H1 (cell line): ENCODE data around the gene PEX14. TPM values are rescaled to one million over a fixed set of nuclear protein-coding genes. Genes with fewer than 3 reads are reported as not detected.

Source experiments
- CTCF ChIA-PET: fragments of 300-600 bp; sonication (Branson Sonifier 250); formaldehyde crosslinking; loops from one replicate; lab custom pipeline; 2021; ENCODE audit not compliant: partially characterized antibody; lab: Charles Lee
- POLR2A ChIA-PET: fragments of 300-600 bp; sonication (Branson Sonifier 250); formaldehyde crosslinking; loops from one replicate; lab custom pipeline; 2021; ENCODE audit warnings: inconsistent platforms; ENCODE audit not compliant: partially characterized antibody; lab: Charles Lee
- DNase-seq, 2 experiments: peaks; one replicate each; pipeline versions ENCODE4 v3.0.0 to v3.0.0-alpha.2; 2010 to 2022; ENCODE audit warnings: low spot score in 2 of 2, low read depth in 1 of 2, mixed read lengths in 1 of 2
- FAIRE-seq: peaks from 2 replicates; lab custom pipeline; 2011; peaks lifted over from hg19 to GRCh38; lab: Jason Lieb, UNC
- H2AFZ ChIP-seq: 2 replicates; pipeline ENCODE4 v1.8.1; 2012; ENCODE audit warnings: low read length, inconsistent platforms
- H2AK5ac ChIP-seq: 2 replicates; pipeline ENCODE4 v1.6.1; 2013; ENCODE audit warnings: low read depth, low read length
- H2BK120ac ChIP-seq: replicated peaks from 2 replicates; pipeline ENCODE3; 2013; ENCODE audit warnings: low read depth, low read length, inconsistent platforms
- H2BK12ac ChIP-seq: 2 replicates; pipeline ENCODE4 v1.6.1; 2013; ENCODE audit warnings: low read depth, low read length
- H2BK15ac ChIP-seq: 2 replicates; pipeline ENCODE4 v1.6.1; 2013; ENCODE audit warnings: low read length
- H2BK20ac ChIP-seq: 2 replicates; pipeline ENCODE4 v1.6.1; 2013; ENCODE audit warnings: low read length
- H2BK5ac ChIP-seq: 2 replicates; pipeline ENCODE4 v1.6.1; 2013; ENCODE audit warnings: low read depth, low read length
- H3K14ac ChIP-seq: 2 replicates; pipeline ENCODE4 v1.6.1; 2013; ENCODE audit warnings: inconsistent platforms; ENCODE audit not compliant: insufficient read length
- H3K18ac ChIP-seq: 2 replicates; pipeline ENCODE4 v1.6.1; 2013; ENCODE audit warnings: low read length; ENCODE audit errors: extremely low read depth
- H3K23ac ChIP-seq: 2 replicates; pipeline ENCODE4 v1.6.1; 2013; ENCODE audit warnings: inconsistent platforms; ENCODE audit not compliant: insufficient read length
- H3K23me2 ChIP-seq: 2 replicates; pipeline ENCODE4 v1.6.1; 2013; ENCODE audit warnings: low read depth, low read length
- H3K27ac ChIP-seq: 2 replicates; pipeline ENCODE4 v1.6.1; 2011; ENCODE audit warnings: low read depth, low read length, inconsistent platforms
- H3K27me3 ChIP-seq, 4 experiments: replicated peaks in 1 of 4; 1 replicate in 1 of 4; 2 replicates in 3 of 4; pipeline versions ENCODE4 v1.6.1 to v1.8.1; 2011 to 2013; ENCODE audit warnings: low read length in 3 of 4, mild to moderate bottlenecking in 3 of 4, inconsistent platforms in 2 of 4, mixed read lengths in 2 of 4, moderate library complexity in 1 of 4; ENCODE audit not compliant: control insufficient read depth in 3 of 4, insufficient read depth in 3 of 4; ENCODE audit errors: extremely low read depth in 1 of 4
- H3K36me3 ChIP-seq, 4 experiments: 2 replicates each; pipeline versions ENCODE4 v1.6.1 to v1.8.1; 2011 to 2013; ENCODE audit warnings: mild to moderate bottlenecking in 4 of 4, low read length in 3 of 4, moderate library complexity in 2 of 4, control low read depth in 1 of 4, inconsistent platforms in 1 of 4; ENCODE audit not compliant: insufficient read depth in 4 of 4, control insufficient read depth in 2 of 4
- H3K4ac ChIP-seq: replicated peaks from 2 replicates; pipeline ENCODE3; 2013; ENCODE audit warnings: low read length, low read depth, mixed read lengths, inconsistent platforms; ENCODE audit not compliant: insufficient read length
- H3K4me1 ChIP-seq, 4 experiments: replicated peaks in 1 of 4; 1 replicate in 1 of 4; 2 replicates in 3 of 4; pipeline versions ENCODE4 v1.6.1 to v1.8.1; 2011 to 2013; ENCODE audit warnings: low read length in 3 of 4, inconsistent platforms in 2 of 4, mixed read lengths in 1 of 4; ENCODE audit not compliant: insufficient read depth in 4 of 4, control insufficient read depth in 3 of 4
- H3K4me2 ChIP-seq, 2 experiments: 2 replicates each; pipeline versions ENCODE4 v1.6.1 to v1.8.1; 2011 to 2013; ENCODE audit warnings: low read depth in 2 of 2, low read length in 2 of 2, control low read depth in 1 of 2, inconsistent platforms in 1 of 2, mild to moderate bottlenecking in 1 of 2; ENCODE audit not compliant: insufficient read depth in 1 of 2
- H3K4me3 ChIP-seq, 4 experiments: fragments of 200-600, 300-600 bp in 1 of 4; sonication (generic), shearing (Covaris generic), sonication (Bioruptor Twin) in 1 of 4; 2 replicates each; pipeline versions ENCODE4 v1.5.1 to v1.8.1; 2011 to 2016; ENCODE audit warnings: low read length in 4 of 4, low read depth in 3 of 4, control low read depth in 2 of 4, inconsistent platforms in 2 of 4, mild to moderate bottlenecking in 2 of 4, mixed read lengths in 1 of 4, moderate library complexity in 1 of 4; ENCODE audit not compliant: insufficient read depth in 2 of 4; ENCODE audit errors: extremely low read depth in 1 of 4
- H3K56ac ChIP-seq: replicated peaks from 2 replicates; pipeline ENCODE3; 2013; ENCODE audit warnings: low read depth, mild to moderate bottlenecking, mixed read lengths, low read length, inconsistent platforms; ENCODE audit not compliant: insufficient read length
- H3K79me1 ChIP-seq: 2 replicates; pipeline ENCODE4 v1.6.1; 2013; ENCODE audit warnings: low read depth, low read length, control low read depth
- H3K79me2 ChIP-seq, 2 experiments: 2 replicates each; pipeline versions ENCODE4 v1.6.1 to v1.8.1; 2012 to 2013; ENCODE audit warnings: low read length in 2 of 2, mild to moderate bottlenecking in 2 of 2, inconsistent platforms in 1 of 2; ENCODE audit not compliant: insufficient read depth in 2 of 2, control insufficient read depth in 1 of 2
- H3K9ac ChIP-seq, 4 experiments: replicated peaks in 1 of 4; 1 replicate in 1 of 4; 2 replicates in 3 of 4; pipeline versions ENCODE4 v1.6.1 to v1.8.1; 2011 to 2013; ENCODE audit warnings: low read depth in 3 of 4, low read length in 3 of 4, control low read depth in 2 of 4, mild to moderate bottlenecking in 2 of 4, moderate library complexity in 2 of 4, inconsistent platforms in 1 of 4; ENCODE audit errors: extremely low read depth in 1 of 4
- H3K9me3 ChIP-seq, 2 experiments: 2 replicates each; pipeline versions ENCODE4 v1.6.1 to v1.8.1; 2012 to 2013; ENCODE audit warnings: mild to moderate bottlenecking in 2 of 2, moderate library complexity in 2 of 2, control low read depth in 1 of 2, inconsistent platforms in 1 of 2, low read depth in 1 of 2, low read length in 1 of 2, mixed read lengths in 1 of 2; ENCODE audit not compliant: insufficient read depth in 2 of 2
- H4K20me1 ChIP-seq, 2 experiments: replicated peaks in 1 of 2; 2 replicates each; pipeline versions ENCODE3 to v1.8.1; 2011 to 2013; ENCODE audit warnings: inconsistent platforms in 2 of 2, low read length in 2 of 2, mild to moderate bottlenecking in 1 of 2; ENCODE audit not compliant: insufficient read depth in 2 of 2, control insufficient read depth in 1 of 2
- H4K5ac ChIP-seq: 2 replicates; pipeline ENCODE4 v1.6.1; 2013; ENCODE audit warnings: low read length, low read depth, mixed read lengths, inconsistent platforms; ENCODE audit not compliant: insufficient read length
- H4K8ac ChIP-seq: 2 replicates; pipeline ENCODE4 v1.8.0; 2013; ENCODE audit warnings: mild to moderate bottlenecking, moderate library complexity, low read length, inconsistent platforms; ENCODE audit not compliant: insufficient read depth; ENCODE audit errors: extremely low read depth
- H4K91ac ChIP-seq: replicated peaks from 2 replicates; pipeline ENCODE3; 2013; ENCODE audit warnings: low read length, mixed read lengths, inconsistent platforms; ENCODE audit not compliant: insufficient read length
- BACH1 ChIP-seq: IDR thresholded peaks from 2 replicates; pipeline ENCODE4 v1.6.1; 2012; ENCODE audit warnings: low read length, improper control_type of control experiment
- CBX8 ChIP-seq: fragments of 300-800, 300-1000 bp; sonication (generic); IDR thresholded peaks from 2 replicates; pipeline ENCODE4 v1.7.1; 2016; ENCODE audit warnings: low read depth, low read length, borderline replicate concordance
- CREB1 ChIP-seq: IDR thresholded peaks from 2 replicates; pipeline ENCODE4 v1.6.1; 2012; ENCODE audit warnings: inconsistent platforms
- KDM1A ChIP-seq: fragments of 200-600, 300-600 bp; sonication (generic); IDR thresholded peaks from 2 replicates; pipeline ENCODE4 v1.7.1; 2016; ENCODE audit warnings: mild to moderate bottlenecking, low read length, borderline replicate concordance
- KDM5A ChIP-seq: fragments of 200-600 bp; IDR thresholded peaks from 2 replicates; pipeline ENCODE4 v1.7.1; 2012; ENCODE audit warnings: mild to moderate bottlenecking, low read length, inconsistent platforms, mixed read lengths
- NANOG ChIP-seq: IDR thresholded peaks from 2 replicates; pipeline ENCODE4 v1.6.1; 2011; ENCODE audit warnings: low read length, low read depth, mild to moderate bottlenecking, inconsistent platforms; ENCODE audit not compliant: insufficient read depth, poor library complexity, severe bottlenecking
- SIN3A ChIP-seq, 2 experiments: IDR thresholded peaks in 1 of 2; conservative IDR thresholded peaks in 1 of 2; 2 replicates each; pipeline ENCODE4 v1.6.1; 2011 to 2012; ENCODE audit warnings: low read length in 2 of 2, improper control_type of control experiment in 1 of 2, low read depth in 1 of 2, mild to moderate bottlenecking in 1 of 2
- SIRT6 ChIP-seq: IDR thresholded peaks from one replicate; pipeline ENCODE4 v1.7.1; 2012; ENCODE audit warnings: low read length, inconsistent platforms
- TBP ChIP-seq: IDR thresholded peaks from 2 replicates; pipeline ENCODE4 v1.6.1; 2011; ENCODE audit warnings: low read depth, low read length, improper control_type of control experiment
- whole genome bisulfite sequencing, 2 experiments: shearing (Covaris generic) in 1 of 2; methylation state at CpG; one replicate each; pipeline versions ENCODE4 v1.1.6 to v1.1.7; 2013 to 2015; ENCODE audit warnings: low lambda C conversion rate in 2 of 2, mixed read lengths in 2 of 2, inconsistent platforms in 1 of 2, low coverage in 1 of 2, missing lambda C conversion rate in 1 of 2; ENCODE audit not compliant: insufficient replicate concordance in 2 of 2, insufficient coverage in 1 of 2, insufficient read length in 1 of 2; ENCODE audit errors: extremely low coverage in 1 of 2, missing lambda C conversion rate in 1 of 2; 5-methylcytosine and 5-hydroxymethylcytosine counted together
- polyA plus RNA-seq, 7 experiments: library from polyadenylated mRNA; depleted of rRNA in 3 of 7; stranded (reverse) in 5 of 7; unstranded in 2 of 7; fragments of >200 nt in 5 of 7; fragments of 200-250 nt in 2 of 7; gene quantifications; 1 replicate in 5 of 7; 2 replicates in 1 of 7; 4 replicates in 1 of 7; pipeline versions ENCODE4 v1.2.1 to v1.2.3, GENCODE V29; 2011 to 2013; ENCODE audit warnings: missing spikeins in 2 of 7, mixed read lengths in 2 of 7
- total RNA-seq: library from RNA; stranded (reverse); fragmentation: NEBNext Ultra II Directional; extraction: Animal tissue kit (Norgen Biotek cat#: 25700); gene quantifications from 2 replicates; pipeline ENCODE4 v1.2.1, GENCODE V29; 2021
- TF ChIP-seq, protein P1 (sequence below): IDR thresholded peaks from 2 replicates; pipeline ENCODE4 v1.6.1; 2012; ENCODE audit warnings: low read length, inconsistent platforms
- TF ChIP-seq, protein P2 (sequence below): IDR thresholded peaks from 2 replicates; pipeline ENCODE4 v1.6.1; 2011; ENCODE audit warnings: low read depth, mild to moderate bottlenecking, low read length; ENCODE audit not compliant: insufficient read depth
- TF ChIP-seq, protein P3 (sequence below): IDR thresholded peaks from 2 replicates; pipeline ENCODE4 v1.6.1; 2012; ENCODE audit warnings: inconsistent platforms

PEX14 gene
- total and polyA plus RNA-seq, 2 of the 8 experiments (the other 6 are each of a cell fraction or from before 2014, with no cell fraction given), result 13.0 to 19.8 TPM

- no peak overlapping the region for H4K91ac ChIP-seq
- H2BK20ac ChIP-seq, result no peak overlapping the region
- peaks cover 0 to 4% of the 10 kb centered on the region in 2 experiments for H4K20me1 ChIP-seq
- H4K8ac ChIP-seq, result no peak overlapping the region
- H3K36me3 ChIP-seq, result no peaks in the 10 kb centered on the region; a peak in 1 of 8 replicates
- H2AFZ ChIP-seq, result no peak overlapping the region
- no peak overlapping the region for H3K9ac ChIP-seq
- H3K23ac ChIP-seq, result no peak overlapping the region
- no peak overlapping the region for H3K4ac ChIP-seq
- no peak overlapping the region for H3K27ac ChIP-seq
- no peak overlapping the region for H2BK12ac ChIP-seq
- no peak overlapping the region for H3K4me3 ChIP-seq
- no peak overlapping the region for H3K4me2 ChIP-seq
- H2AK5ac ChIP-seq, result no peak overlapping the region
- DNase-seq (no peak), FAIRE-seq (no peak)
- H2BK15ac ChIP-seq, result no peak overlapping the region
- no peaks in the 10 kb centered on the region for H3K79me2 ChIP-seq
- H3K27me3 ChIP-seq, result no peaks in the 10 kb centered on the region
- no peak overlapping the region for H2BK5ac ChIP-seq
- H3K9me3 ChIP-seq, result no peaks in the 10 kb centered on the region
- ChIA-PET POLR2A (interaction anchor here (0.6 to 2.5 kb wide), 7 partner anchors 9 to 1453 kb away, joined by 3 to 29 read pairs (median 6); partner anchors contain the start of genes CENPS and PEX14), CTCF (interaction anchor here (1.0 to 2.0 kb wide), 4 partner anchors 43 to 667 kb away, joined by 3 to 12 read pairs (median 4); no protein-coding TSS in a partner anchor)
- H4K5ac ChIP-seq, result no peak overlapping the region
- WGBS, 2 experiments, result 82% methylated on average over 6 of the region's 6 CpGs; no CpG with 5 or more reads in 1 of the 2 experiments
- no peaks in the 10 kb centered on the region for H3K23me2 ChIP-seq
- H3K18ac ChIP-seq, result no peak overlapping the region
- H3K4me1 ChIP-seq, result peaks cover 0 to 9% (median 5%) of the 10 kb centered on the region in 4 experiments; a peak in 5 of 7 replicates
- no peak overlapping the region for H3K56ac ChIP-seq
- H3K14ac ChIP-seq, result no peak overlapping the region
- no peaks in the 10 kb centered on the region for H3K79me1 ChIP-seq
- no peak overlapping the region for H2BK120ac ChIP-seq
- no peak for TF ChIP-seq CBX8
- TF ChIP-seq SIN3A (conservative IDR thresholded peaks at IDR 0.05 in 1 of 2, IDR thresholded peaks at IDR 0.05 in 1 of 2; ENCODE audit: low read depth in 1 of 2, low read length in 2 of 2), result no peak
- TF ChIP-seq, protein P1, sequence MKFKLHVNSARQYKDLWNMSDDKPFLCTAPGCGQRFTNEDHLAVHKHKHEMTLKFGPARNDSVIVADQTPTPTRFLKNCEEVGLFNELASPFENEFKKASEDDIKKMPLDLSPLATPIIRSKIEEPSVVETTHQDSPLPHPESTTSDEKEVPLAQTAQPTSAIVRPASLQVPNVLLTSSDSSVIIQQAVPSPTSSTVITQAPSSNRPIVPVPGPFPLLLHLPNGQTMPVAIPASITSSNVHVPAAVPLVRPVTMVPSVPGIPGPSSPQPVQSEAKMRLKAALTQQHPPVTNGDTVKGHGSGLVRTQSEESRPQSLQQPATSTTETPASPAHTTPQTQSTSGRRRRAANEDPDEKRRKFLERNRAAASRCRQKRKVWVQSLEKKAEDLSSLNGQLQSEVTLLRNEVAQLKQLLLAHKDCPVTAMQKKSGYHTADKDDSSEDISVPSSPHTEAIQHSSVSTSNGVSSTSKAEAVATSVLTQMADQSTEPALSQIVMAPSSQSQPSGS, result no peak
- no peak for TF ChIP-seq TBP
- TF ChIP-seq SIRT6, result no peak
- TF ChIP-seq, protein P2, sequence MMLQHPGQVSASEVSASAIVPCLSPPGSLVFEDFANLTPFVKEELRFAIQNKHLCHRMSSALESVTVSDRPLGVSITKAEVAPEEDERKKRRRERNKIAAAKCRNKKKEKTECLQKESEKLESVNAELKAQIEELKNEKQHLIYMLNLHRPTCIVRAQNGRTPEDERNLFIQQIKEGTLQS, result no peak
- no peak for TF ChIP-seq KDM1A
- no peak for TF ChIP-seq KDM5A
- no peak for TF ChIP-seq BACH1
- TF ChIP-seq NANOG, result no peak
- no peak for TF ChIP-seq CREB1
- TF ChIP-seq, protein P3, sequence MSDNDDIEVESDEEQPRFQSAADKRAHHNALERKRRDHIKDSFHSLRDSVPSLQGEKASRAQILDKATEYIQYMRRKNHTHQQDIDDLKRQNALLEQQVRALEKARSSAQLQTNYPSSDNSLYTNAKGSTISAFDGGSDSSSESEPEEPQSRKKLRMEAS, result no peak
Observed at GRCh38 chr1:10450836-10451235, 23.9 kb upstream of the PEX14 start.
